GM18502 (cell line): Measurements from ENCODE around the gene SH3TC1.

ENCODE experiments used
- ATAC-seq: cut with Tn5 transposase; IDR thresholded peaks from one replicate; pipeline ENCODE4 v1.9.1; 2021; ENCODE audit warnings: mild to moderate bottlenecking; ENCODE audit not compliant: unreplicated experiment, poor library complexity

Gene SH3TC1

GRCh38 chr4:8197521-8197920 lies 1.6 kb upstream of the SH3TC1 start:
- no peak for ATAC-seq

DNA sequence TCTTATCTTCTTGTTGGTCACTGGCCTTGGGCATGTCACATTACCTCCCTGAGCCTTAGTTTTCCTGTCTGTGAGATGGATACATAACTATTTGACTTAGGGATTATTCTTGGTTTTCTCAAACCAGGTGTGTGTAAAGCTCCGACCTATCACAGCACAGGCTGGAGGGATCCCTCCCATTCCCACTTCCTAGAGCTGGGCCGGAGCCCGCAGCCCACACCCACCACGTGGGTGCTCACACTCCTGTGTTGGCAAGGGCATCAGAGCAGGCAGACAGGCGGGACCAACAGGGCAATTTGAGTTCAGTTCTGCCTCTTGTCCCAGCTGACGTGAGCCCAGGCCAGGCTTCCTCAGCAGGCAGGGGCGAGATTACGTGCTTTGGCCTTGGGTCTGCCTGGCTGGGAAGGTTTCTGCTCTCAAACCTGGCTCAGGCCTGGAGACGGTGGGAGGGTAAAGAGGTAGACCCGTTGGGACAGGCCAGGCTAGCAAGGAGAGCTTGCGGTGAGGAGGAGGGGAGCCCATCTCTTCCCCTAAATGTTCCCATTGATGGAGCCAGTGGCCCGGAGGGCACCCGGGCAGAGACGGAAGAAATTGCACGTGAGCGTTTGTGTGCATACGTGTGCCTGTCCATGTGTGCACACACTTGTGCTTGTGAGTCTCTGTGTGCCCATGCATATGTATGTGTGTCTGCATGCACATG lies 734 bp upstream of the SH3TC1 start:
- ATAC-seq = peak; percentile 5

GRCh38 chr4:8199594-8200301 lies 658 bp downstream of the SH3TC1 start:
- no peak for ATAC-seq

GRCh38 chr4:8200302-8200975 lies 1.3 kb downstream of the SH3TC1 start:
- ATAC-seq = no peak

GRCh38 chr4:8201321-8201781 lies 2.3 kb downstream of the SH3TC1 start:
- peak; percentile 40 for ATAC-seq

DNA sequence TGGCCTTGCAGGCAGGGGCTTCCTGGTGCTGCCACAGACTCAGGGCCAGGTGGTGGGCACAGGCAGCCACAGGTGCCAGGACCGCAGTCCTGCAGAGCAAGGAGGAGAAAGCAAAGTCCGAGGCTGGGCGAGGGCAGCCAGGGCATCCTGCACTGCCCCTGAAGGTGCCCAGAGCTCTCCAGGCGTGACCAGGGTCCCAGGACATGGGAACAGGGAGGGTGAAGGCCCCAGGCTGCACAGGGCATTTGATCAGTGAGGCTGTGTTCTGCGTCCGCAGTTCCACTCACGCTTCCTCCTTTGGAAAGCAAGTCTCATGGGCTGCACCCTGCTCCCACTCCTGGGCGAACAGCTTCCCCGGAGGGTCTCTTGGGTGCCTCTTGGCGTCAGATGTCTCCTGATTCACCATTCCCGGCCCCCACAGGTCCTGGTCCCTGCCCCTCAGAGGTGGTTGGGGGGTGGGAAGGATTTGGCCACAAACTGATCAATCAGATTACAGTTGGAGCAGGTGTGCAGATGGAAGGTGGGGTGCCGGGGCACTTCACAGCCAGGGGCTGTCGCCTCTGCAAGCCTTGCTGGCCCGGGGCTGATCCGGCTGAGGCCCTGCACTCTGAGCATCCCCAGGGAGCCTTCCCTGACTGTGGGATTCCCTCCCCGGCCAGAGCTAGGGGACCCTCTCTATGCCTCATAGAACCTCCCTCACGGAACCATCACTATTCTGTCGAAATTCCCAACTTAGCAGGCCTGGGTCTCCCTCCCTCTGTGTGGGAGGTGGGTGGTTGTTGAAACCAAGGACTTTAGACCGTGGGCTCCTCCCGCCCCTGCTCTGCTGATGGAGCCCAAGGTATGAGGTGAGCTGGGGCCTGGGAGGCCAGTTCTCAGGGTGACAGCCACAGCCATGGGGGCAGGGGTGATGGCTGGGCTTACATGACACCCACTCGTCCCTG lies 3.3 kb downstream of the SH3TC1 start:
- ATAC-seq = no peak

- ATAC-seq = no peak
These were observed 3.9 kb downstream of the SH3TC1 start for GRCh38 chr4:8203052-8203401.

DNA sequence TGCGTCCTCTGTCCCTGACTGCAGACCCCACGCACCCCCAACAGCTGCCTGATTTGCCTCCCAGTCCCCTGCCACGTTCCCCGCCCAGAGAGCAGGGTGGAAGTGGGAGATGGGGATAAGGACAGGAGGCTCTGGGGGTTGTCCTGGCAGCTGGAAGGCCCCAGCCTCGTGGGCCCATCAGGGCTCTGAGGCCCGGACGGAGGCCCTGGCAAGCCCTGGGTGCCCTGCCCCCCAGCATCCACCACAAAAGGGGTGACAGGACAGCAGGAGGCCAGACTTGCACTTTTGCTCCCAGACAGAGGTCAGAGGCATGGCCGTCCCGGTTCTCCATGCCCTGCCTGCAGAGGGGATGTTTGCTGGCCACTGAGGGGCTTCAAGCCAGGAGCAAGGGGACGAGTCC lies 4.7 kb downstream of the SH3TC1 start:
- ATAC-seq = no peak

DNA sequence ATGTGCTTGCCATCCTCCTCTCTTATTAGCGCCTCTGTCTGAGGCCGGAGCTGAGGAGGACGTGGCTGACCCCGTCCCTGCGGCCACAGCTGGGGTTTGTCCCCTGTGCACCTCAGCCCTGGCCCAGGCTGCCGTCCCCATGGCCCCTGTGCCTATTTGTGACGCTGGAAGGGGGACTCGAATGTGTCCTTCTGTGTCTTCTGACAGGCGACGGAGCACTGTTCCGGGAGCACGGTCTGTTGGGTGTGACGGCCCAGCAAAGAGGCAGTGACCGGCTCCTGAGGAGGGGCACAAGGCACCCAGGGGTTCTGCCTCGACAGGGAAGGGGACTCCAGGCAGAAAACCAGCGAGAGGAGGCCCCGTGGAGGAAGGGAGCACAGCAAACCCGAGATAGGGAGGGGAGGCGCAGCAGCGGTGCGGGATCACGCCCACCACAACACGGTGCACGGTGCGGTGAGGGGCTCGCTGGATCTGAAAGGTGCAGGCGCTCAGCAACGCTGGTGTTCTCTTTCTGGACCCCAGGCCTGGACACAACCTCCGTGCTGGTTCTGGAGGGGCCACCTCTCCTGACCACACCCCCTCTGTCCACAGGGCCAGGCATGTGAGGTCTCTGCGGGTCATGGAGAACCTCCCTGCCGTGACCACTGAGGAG lies 5.6 kb downstream of the SH3TC1 start:
- ATAC-seq = no peak

GRCh38 chr4:8205241-8205707 lies 6.2 kb downstream of the SH3TC1 start:
- ATAC-seq = no peak

DNA sequence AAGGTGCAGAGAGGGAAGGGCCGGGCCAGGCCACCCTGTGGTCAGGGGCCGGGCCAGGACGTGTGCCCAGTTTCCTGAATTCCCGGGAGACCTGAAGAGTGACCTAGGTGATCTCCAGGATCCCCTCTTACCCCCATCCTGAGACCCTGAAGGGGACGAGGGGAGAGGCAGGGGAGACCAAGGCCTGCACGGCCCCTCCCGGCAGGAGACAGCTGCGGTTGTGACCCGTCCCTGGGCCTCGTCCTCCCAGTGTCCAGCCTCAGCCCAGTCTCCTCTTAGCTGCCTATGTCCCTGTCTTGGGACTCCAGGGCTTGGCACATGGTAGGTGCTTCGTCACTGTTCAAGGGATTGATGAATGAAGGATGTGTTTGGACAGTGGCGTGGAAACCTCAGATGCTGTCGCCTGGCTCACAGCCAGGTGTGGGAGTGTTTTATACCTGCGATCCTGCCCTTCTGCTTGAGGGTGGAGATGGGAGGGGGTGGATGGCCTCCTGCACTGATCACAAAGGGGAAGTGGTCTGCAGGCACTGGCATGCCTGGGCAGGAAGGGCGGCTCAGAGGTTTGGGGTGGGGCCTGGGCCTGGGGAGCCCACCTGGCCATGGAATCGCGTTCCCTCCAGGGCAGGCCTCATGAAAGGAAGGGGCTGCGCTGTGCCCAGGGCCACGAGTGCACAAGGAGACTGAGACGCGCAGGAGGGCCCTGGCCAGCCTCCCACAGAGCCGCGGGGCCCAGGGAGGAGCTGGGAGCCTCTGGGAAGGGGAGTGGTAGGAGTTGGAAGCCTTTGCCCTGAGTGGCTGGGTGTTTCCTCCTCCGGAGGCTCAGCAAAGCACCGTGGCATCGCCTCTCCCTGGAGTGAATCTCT lies 6.9 kb downstream of the SH3TC1 start:
- no peak for ATAC-seq

GRCh38 chr4:8207314-8207713 lies 8.2 kb downstream of the SH3TC1 start:
- no peak for ATAC-seq

GRCh38 chr4:8208565-8208964 lies 9.5 kb downstream of the SH3TC1 start:
- ATAC-seq = no peak

DNA sequence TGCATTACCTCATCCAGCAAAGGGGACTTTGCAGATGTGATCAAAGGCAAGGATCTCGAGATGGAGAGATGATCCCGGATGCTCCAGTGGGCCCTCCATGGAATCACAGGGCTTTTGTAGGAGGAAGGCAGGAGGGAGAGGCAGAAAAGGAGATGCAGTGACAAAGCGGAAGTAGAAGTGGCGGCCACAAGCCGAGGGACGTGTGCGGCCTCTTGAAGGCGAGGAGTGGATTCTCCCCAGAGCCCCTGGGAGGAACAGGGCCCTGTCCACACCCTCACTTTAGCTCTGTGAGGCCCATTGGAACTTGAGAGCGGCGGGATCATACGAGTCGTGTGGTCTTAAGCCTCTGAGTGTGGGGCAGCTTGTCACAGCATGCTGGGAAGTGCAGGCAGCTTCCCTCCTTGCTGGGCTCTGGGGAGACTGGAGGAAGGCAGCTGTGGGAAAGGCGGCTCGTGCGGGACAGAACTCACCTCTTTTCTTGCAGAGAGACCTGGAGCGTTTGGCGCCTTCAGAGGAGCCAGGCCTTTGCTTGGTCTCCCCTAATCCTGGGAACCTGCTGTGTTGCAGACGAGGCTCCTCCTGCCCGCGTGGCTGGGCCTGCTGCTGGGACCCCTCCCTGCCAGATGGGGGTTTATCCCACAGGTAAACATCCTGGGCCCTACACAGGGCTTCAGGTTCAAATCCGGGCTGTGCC lies 10.2 kb downstream of the SH3TC1 start:
- ATAC-seq = no peak

DNA sequence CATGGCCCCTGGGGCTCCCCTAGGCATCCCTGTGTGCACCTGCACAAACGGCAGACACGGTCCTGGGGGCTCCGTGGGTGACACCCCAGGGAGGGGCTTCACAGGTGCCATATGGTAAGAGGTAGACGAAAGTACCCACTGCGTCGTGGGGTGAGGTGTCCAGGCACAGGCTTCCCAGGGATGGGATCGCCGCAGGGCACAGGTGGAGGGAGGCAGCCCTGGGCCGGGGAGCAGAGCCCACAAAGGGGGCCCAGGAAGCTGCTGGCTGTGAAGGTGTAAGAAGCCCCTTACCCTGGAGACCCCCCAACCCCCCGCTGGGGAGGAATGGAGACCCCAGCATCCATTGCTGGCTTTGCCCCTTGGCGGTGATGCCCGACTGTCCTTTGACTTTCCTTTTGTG lies 10.9 kb downstream of the SH3TC1 start:
- no peak for ATAC-seq

DNA sequence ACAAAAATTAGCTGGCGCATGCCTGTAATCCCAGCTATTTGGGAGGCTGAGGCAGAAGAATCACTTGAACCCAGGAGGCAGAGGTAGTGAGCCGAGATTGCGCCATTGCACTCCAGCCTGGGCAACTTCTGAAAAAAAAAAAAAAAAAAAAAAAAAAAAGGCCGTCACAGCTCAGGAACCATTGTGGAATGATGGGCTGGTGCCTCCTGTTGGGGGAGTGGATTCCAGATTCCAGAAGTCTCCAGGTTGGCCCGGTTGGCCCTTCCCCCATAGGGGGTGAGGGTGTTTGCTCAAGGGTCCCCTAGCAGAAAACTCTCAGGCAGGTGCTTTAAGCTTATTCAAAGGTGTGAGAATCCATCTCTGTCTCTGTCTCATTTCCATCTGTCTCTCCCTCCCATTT lies 11.5 kb downstream of the SH3TC1 start:
- ATAC-seq = no peak

DNA sequence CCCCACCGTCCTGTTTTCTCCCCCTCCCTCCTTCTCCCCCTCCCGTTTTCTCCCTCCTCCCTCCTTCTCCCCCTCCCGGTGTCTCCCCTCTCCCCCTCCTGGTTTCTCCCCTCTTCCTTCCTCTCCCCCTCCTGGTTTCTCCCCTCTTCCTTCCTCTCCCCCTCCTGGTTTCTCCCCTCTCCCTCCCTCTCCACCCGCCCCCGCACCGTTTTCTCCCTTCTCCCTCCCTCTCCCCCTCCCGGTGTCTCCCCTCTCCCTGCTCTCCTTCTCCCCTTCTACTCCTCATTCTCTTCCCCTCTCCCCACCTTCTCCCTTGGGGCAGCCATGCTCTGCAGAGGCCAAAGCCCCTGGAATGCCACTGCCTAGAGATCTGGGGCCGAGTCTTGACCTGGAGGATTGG lies 12.2 kb downstream of the SH3TC1 start:
- no peak for ATAC-seq
